Measurements from ENCODE around the gene RBM41.

The RBM41 gene

DNA sequence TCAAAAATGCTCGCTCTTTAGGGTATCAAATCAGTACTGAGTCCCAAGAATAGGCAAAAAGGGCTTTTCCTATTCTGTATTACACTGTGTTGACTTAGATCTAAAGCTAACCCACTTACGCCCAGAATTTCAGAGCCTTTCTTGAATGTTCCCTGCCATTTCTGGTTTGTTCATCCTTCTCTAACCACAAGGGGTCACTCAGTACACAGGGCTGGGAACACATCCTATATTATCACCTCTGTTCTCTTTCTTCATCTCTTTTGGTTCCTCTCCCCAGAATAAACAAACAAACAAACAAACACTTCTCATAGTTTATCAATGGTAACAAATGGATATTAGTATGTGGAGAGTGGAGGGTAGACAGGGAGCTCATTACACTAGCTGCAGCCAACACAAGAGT lies 93.1 kb downstream of the RBM41 start:
- DNase-seq: no peak

DNA sequence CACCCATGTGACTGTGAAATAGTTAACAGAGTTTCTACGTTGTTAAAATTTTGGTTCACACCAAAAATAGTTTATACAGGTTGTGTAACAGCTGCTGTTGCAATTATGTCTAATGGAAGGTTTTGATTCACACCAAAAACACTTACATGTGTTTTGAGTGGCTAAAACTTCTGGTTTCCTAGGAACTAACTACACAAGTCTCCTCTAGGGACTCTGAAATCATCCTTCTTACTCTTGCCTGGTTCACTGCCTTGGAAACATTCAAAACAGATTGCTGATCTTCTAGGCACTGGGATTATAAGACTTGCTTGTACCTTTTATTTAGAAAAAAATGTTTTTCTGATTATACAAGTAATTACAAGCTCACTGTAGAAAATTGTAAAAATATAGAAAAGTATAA lies 103.7 kb downstream of the RBM41 start:
- DNase-seq: no peak

Data from DMS153 (cell line).